Measurements from ENCODE around the gene PTPN13. TPM values are rescaled to one million over a fixed set of nuclear protein-coding genes. Genes with fewer than 3 reads are reported as not detected.
A peak's percentile ranks its signal among the peaks of the same experiment; 100 is the strongest.

The PTPN13 gene
- total RNA-seq (1 to 10 TPM; 3.9 to 4.1 TPM), total RNA-seq (1.0 to 51.8 (median 16.0) reads per million in 172 experiments)
- 10.1 TPM for polyA plus RNA-seq (2013, experiment 1 of 2)
- polyA plus RNA-seq (2013, experiment 2 of 2) = 7.6 TPM

- peak within 1 kb of the TSS; percentile 72 for H3K27ac Mint-ChIP-seq
- Histone ChIP-seq H3K4me1 (ENCODE audit: insufficient read depth, low read length) (peaks cover 12% of the 10 kb centered on the region), H3K36me3 (ENCODE audit: insufficient read depth, low read length) (no peaks in the 10 kb centered on the region), H3K4me3 (ENCODE audit: low read length) (peak within 1 kb of the TSS; percentile 65), H3K27me3 (ENCODE audit: control insufficient read depth in 1 of 2, insufficient read depth in 2 of 2, low read length in 2 of 2) (peaks cover 9 to 62% of the 10 kb centered on the region in 2 experiments), H3K9me3 (ENCODE audit: control insufficient read depth in 1 of 2, insufficient read depth in 1 of 2, low read length in 2 of 2) (peaks cover 0 to 9% of the 10 kb centered on the region in 2 experiments), H3K27ac (ENCODE audit: low read depth in 1 of 2, low read length in 2 of 2) (peak within 1 kb of the TSS in 1 of 2 donors; percentile 47)
- H3K4me3 Mint-ChIP-seq = peak within 1 kb of the TSS; percentile 91
- intact Hi-C loops (cut with DNase I, micrococcal nuclease) = no loop called here
- ATAC-seq (ENCODE audit: poor library complexity) = peak; percentile 74
- peaks cover 55% of the 10 kb centered on the region for H3K27me3 Mint-ChIP-seq
- DNase-seq = peak; percentile 39 to 89 (median 58)
- H3K36me3 Mint-ChIP-seq (ENCODE audit: low read depth) = no peaks in the 10 kb centered on the region
- POLR2A ChIA-PET = interaction anchor here (0.8 to 1.5 kb wide), 4 partner anchors 11 to 50 kb away, joined by 3 to 9 read pairs (median 3); no protein-coding TSS in a partner anchor
- CTCF ChIA-PET = no interaction called here
- TF ChIP-seq, protein P1, sequence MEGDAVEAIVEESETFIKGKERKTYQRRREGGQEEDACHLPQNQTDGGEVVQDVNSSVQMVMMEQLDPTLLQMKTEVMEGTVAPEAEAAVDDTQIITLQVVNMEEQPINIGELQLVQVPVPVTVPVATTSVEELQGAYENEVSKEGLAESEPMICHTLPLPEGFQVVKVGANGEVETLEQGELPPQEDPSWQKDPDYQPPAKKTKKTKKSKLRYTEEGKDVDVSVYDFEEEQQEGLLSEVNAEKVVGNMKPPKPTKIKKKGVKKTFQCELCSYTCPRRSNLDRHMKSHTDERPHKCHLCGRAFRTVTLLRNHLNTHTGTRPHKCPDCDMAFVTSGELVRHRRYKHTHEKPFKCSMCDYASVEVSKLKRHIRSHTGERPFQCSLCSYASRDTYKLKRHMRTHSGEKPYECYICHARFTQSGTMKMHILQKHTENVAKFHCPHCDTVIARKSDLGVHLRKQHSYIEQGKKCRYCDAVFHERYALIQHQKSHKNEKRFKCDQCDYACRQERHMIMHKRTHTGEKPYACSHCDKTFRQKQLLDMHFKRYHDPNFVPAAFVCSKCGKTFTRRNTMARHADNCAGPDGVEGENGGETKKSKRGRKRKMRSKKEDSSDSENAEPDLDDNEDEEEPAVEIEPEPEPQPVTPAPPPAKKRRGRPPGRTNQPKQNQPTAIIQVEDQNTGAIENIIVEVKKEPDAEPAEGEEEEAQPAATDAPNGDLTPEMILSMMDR (IDR thresholded peaks at IDR 0.05) = no peak
- no peaks in the 10 kb centered on the region for H3K9me3 Mint-ChIP-seq
- peaks cover 19% of the 10 kb centered on the region for H3K4me1 Mint-ChIP-seq (ENCODE audit: low read depth)
These were observed at the start of gene PTPN13 for GRCh38 chr4:86593688-86594558. TSS of gene PTPN13 (plus strand) at chr4:86594315. CDS start at chr4:86635257, 40,942 bp downstream.

GRCh38 chr4:86547140-86547539, 47.0 kb upstream of the PTPN13 start:
- Histone ChIP-seq H3K4me1 (ENCODE audit: insufficient read depth, low read length) (peaks cover 7% of the 10 kb centered on the region), H3K4me3 (ENCODE audit: low read length) (no peak overlapping the region), H3K36me3 (ENCODE audit: insufficient read depth, low read length) (no peaks in the 10 kb centered on the region), H3K27ac (ENCODE audit: low read depth in 1 of 2, low read length in 2 of 2) (no peak overlapping the region), H3K9me3 (ENCODE audit: control insufficient read depth in 1 of 2, insufficient read depth in 1 of 2, low read length in 2 of 2) (peaks cover 0 to 12% of the 10 kb centered on the region in 2 experiments), H3K27me3 (ENCODE audit: control insufficient read depth in 1 of 2, insufficient read depth in 2 of 2, low read length in 2 of 2) (no peaks in the 10 kb centered on the region)
- Mint-ChIP-seq H3K4me1 (ENCODE audit: low read depth) (peaks cover 24% of the 10 kb centered on the region), H3K36me3 (ENCODE audit: low read depth) (no peaks in the 10 kb centered on the region), H3K27me3 (no peaks in the 10 kb centered on the region), H3K4me3 (no peak overlapping the region), H3K9me3 (peaks cover 2% of the 10 kb centered on the region), H3K27ac (no peak overlapping the region)
- DNase-seq (no peak), ATAC-seq (ENCODE audit: poor library complexity) (no peak)
- TF ChIP-seq, protein P1 (IDR thresholded peaks at IDR 0.05) = no peak
- intact Hi-C loops (cut with DNase I, micrococcal nuclease) = no loop called here
- CTCF ChIA-PET = no interaction called here
- POLR2A ChIA-PET = no interaction called here

GRCh38 chr4:86549163-86549788, 44.8 kb upstream of the PTPN13 start:
- no peaks in the 10 kb centered on the region for H3K27me3 Mint-ChIP-seq
- H3K36me3 Mint-ChIP-seq (ENCODE audit: low read depth) = no peaks in the 10 kb centered on the region
- DNase-seq (no peak), ATAC-seq (ENCODE audit: poor library complexity) (no peak)
- no peak overlapping the region for H3K4me3 Mint-ChIP-seq
- H3K4me1 Mint-ChIP-seq (ENCODE audit: low read depth) = peaks cover 14% of the 10 kb centered on the region
- ChIA-PET POLR2A (no interaction called here), CTCF (no interaction called here)
- peaks cover 2% of the 10 kb centered on the region for H3K9me3 Mint-ChIP-seq
- H3K9me3 ChIP-seq (ENCODE audit: control insufficient read depth in 1 of 2, insufficient read depth in 1 of 2, low read length in 2 of 2) = peaks cover 0 to 12% of the 10 kb centered on the region in 2 experiments
- peaks cover 14% of the 10 kb centered on the region for H3K4me1 ChIP-seq (ENCODE audit: insufficient read depth, low read length)
- H3K27me3 ChIP-seq (ENCODE audit: control insufficient read depth in 1 of 2, insufficient read depth in 2 of 2, low read length in 2 of 2) = no peaks in the 10 kb centered on the region
- no peaks in the 10 kb centered on the region for H3K36me3 ChIP-seq (ENCODE audit: insufficient read depth, low read length)
- no peak overlapping the region for H3K27ac ChIP-seq (ENCODE audit: low read depth in 1 of 2, low read length in 2 of 2)
- TF ChIP-seq, protein P1 (IDR thresholded peaks at IDR 0.05) = no peak
- H3K27ac Mint-ChIP-seq = no peak overlapping the region
- H3K4me3 ChIP-seq (ENCODE audit: low read length) = no peak overlapping the region
- intact Hi-C loops (cut with DNase I, micrococcal nuclease) = no loop called here

Data from CD4-positive, alpha-beta T cell (primary cell).